ENCODE results near the gene MLN.
A peak's percentile ranks its signal among the peaks of the same experiment; 100 is the strongest.

Gene MLN

GRCh38 chr6:33813990-33814985 lies 10.5 kb upstream of the MLN start:
- DNase-seq, result no peak

GRCh38 chr6:33813246-33813904 lies 9.6 kb upstream of the MLN start:
- DNase-seq, result no peak

DNA sequence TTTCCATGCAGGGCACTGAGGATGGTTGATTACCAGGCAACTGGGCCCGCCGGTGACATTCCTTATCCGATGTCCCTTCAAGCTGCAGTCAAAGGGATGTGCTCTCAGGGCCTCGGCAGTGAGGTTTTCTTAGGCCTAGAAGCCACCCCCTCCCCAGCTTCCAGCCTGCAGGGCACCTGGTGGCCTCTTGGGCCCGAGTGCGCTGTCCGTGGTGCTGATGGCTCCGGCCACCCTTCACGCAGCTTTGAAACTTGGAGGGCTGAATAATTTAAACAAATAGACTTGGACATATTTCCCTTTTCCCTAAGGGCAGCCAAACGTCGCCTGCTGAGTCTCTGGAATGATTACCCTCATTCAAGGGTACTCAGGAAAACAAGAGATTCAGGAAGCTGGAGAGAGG lies 8.9 kb upstream of the MLN start:
- DNase-seq, result peak; percentile 6

- DNase-seq, result no peak
Measured at GRCh38 chr6:33809594-33809993, 5.8 kb upstream of the MLN start.

- DNase-seq, result no peak
Measured at GRCh38 chr6:33808641-33809180, 4.9 kb upstream of the MLN start.

- DNase-seq, result peak; percentile 7
Measured at GRCh38 chr6:33807606-33808005, 3.8 kb upstream of the MLN start.

GRCh38 chr6:33806841-33807240 lies 3.0 kb upstream of the MLN start:
- DNase-seq, result no peak

DNA sequence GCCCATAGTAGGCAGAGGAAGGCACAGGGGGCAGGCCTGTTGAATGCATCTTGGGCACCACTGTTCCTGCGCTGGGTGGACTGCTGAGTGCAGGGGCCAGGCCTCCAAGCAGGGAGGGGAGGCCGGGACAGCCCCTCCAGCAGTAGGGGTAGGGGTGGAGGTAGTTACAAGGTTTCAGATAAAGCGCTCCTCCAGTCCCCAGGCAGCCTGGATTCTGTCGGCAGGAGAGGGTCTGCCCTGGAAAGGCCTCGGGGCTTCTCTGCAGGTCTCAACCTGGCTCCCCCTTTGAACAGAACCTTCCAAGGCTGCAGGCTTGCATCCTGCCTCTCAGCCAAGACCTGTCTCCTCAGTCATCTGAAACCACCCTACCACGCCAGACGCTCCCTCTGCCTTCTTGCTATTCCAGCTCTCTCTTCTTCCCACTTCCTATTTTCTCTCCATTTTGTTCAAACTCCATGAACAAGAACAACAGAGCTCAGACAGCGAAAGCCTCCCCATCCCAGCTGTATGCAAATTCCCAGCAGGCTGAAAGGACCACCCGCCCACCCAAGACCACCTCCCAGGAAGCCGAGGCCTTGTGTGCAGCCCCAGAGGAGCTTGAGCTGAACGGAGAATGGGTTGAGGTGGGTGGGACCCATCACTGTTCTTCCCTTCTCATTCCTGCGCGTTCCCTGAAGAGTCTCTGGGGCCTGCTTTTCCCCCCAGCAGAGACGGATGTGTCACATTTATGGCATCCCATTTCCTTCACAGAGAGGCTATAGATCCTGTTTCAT lies 1.4 kb downstream of the MLN start:
- no peak for DNase-seq

GRCh38 chr6:33801611-33802010 lies 2.2 kb downstream of the MLN start:
- no peak for DNase-seq

GRCh38 chr6:33800248-33800969 lies 3.4 kb downstream of the MLN start:
- DNase-seq, result no peak

- no peak for DNase-seq
Measured at GRCh38 chr6:33799454-33800113, 4.2 kb downstream of the MLN start.

DNA sequence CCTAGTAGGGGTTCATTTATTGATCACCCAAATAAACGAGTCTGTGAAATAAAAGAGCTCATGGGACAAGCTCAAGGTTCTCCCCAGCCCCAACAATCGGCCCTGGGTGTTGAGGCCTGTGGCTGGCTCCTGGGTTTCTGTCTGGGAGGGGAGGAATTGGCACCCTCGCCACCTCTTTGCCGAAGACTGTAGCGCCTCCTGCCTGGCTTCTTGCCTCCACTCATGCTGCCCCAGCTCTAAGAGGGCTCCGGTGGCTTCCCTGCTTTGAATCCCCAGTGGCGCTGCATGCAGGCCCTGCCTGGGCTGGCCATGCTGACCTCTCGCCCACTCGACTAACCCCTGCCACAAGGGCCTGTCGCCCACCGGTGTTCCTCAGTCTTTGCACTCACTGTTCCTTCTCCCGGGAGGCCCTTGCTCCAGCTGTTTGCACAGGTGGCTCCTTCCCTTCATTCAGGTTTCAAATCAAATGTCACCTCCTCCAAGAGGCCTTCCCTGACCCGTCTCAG lies 5.4 kb downstream of the MLN start:
- DNase-seq, result no peak

GRCh38 chr6:33797626-33798342 lies 6.0 kb downstream of the MLN start:
- DNase-seq, result no peak

DNA sequence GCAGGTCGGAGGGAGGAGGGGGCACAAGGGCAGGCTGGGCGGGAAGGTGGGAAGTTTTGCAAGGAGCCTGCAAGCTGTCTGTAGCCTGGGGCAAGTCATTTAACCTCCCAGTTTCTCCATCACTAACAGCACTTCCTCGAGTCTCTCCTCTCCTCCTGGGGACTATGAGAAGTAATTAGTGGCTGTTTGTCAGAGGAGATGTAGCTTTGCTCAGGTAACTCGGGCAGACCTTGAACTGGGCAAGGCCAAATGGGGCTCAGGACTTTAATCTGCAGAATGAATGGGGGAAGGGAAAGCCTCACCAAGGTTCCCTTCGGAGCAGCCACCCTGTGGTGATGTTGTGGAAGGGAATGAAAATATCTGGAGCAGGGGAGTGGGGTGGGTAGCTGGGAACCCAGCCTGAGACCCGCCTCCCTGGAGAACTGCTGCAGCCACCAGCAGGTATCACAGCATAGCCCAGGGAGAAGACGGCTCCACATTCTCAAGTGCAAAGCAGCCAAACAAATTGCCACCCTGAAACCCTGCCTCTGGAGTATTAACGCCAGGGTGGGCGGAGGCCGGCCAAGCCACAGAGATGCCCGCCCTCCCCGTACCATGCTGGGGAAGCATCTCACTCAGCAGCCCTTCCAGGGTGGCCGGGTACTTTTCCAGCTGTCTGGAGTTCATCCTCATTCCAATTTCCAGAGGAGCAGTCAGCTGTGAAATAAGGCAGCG lies 8.7 kb downstream of the MLN start:
- no peak for DNase-seq

DNA sequence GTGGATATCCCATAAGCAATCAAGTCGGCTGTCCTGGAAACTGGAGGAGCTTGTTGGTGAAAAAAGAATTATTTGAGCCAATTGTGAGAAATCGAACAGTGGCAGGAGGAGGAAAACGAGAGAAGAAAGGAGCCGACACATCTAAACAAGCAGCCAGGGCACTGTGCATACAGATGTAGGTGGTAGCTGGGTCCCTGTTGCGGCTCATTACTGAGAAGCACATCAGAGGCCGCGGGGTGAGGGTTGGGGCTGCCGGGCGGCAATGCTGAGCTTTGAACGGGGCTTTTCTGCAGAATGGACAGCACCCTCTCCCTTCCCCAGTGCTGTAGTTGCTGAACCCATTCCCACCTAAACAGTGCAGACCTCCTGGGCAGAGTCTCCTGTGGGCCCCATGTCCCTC lies 10.8 kb downstream of the MLN start:
- DNase-seq, result no peak

DNA sequence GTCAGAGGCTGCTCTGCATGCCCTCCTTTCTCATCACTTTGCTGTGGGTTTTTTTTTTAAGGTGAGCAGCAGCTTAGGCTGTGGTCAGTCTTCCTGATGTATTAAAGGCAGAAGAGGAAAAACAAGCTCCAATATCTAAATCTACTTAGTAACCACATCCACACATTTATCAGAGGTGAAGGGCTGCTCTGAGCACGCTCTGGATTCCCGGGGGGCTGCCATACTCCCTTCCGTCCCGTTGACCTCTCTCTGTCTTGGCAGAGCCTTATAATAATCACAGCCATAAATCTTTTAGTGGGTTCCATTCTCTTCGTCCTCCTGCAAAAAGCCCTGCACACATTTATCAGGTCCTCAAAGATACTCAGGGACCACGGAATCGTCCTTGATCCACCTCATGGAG lies 12.2 kb downstream of the MLN start:
- DNase-seq, result no peak

DNA sequence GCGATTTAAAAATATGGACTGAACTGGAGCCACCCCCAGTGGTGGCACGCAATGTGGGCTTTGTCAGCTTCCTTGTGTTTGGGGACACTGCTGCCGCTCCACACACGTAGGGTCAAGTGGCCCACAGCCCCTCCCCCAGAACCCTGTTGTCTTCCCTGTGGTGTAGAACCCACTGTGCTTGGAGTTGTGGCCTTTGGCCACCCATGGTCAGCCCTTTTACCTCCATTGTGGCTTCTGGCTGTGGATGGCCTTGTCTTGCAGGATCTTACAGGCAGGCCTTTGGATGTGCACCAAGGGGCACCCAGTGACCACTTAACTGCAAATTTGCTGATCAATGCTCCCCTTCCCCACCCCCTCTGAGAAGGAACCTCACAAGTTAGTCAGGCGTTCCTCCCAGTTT lies 12.9 kb downstream of the MLN start:
- no peak for DNase-seq

- no peak for DNase-seq
Measured at GRCh38 chr6:33790379-33790778, 13.4 kb downstream of the MLN start.

- no peak for DNase-seq
Measured at GRCh38 chr6:33789550-33789895, 14.3 kb downstream of the MLN start.

Measured in CD4-positive, alpha-beta T cell treated with Interleukin-12 subunit alpha and Interleukin-12 subunit beta, for 1 hour (primary cell).